Endothelial cell of umbilical vein (primary cell): ENCODE data around the gene TES. TPM values are rescaled to one million over a fixed set of nuclear protein-coding genes. Genes with fewer than 3 reads are reported as not detected.

Experiments used
- BruUV-seq: library from RNA; stranded (reverse); fragments of 400-500 nt; replicated peaks from 2 replicates; lab custom pipeline; 2021; lab: Mats Ljungman, UMichigan
- CTCF ChIA-PET: fragments of 300-600, 350-600 bp; sonication (Branson Sonifier 250); formaldehyde crosslinking; loops from one replicate; lab custom pipeline; 2021; ENCODE audit warnings: antibody characterized with exemption, inconsistent platforms; lab: Charles Lee
- POLR2A ChIA-PET: fragments of 300-600, 350-600 bp; sonication (Branson Sonifier 250); formaldehyde crosslinking; loops from one replicate; lab custom pipeline; 2021; ENCODE audit warnings: antibody characterized with exemption, inconsistent platforms; lab: Charles Lee
- DNase-seq: peaks from one replicate; pipeline ENCODE4 v3.0.0-alpha.2; 2011; ENCODE audit warnings: low read depth, low spot score
- FAIRE-seq: peaks from 2 replicates; lab custom pipeline; 2011; peaks lifted over from hg19 to GRCh38; lab: Jason Lieb, UNC
- H2AFZ ChIP-seq: 2 replicates; pipeline ENCODE4 v1.6.0; 2012; ENCODE audit warnings: low read depth, low read length, control low read depth, inconsistent platforms
- H3K27ac ChIP-seq: 2 replicates; pipeline ENCODE4 v1.5.1; 2011; ENCODE audit warnings: low read depth, mild to moderate bottlenecking, control low read depth, low read length, moderate library complexity; ENCODE audit not compliant: insufficient read depth
- H3K27me3 ChIP-seq, 2 experiments: 2 replicates each; pipeline versions ENCODE4 v1.6.0 to v1.6.1; 2011; ENCODE audit warnings: low read length in 2 of 2, mixed read lengths in 1 of 2; ENCODE audit not compliant: control insufficient read depth in 2 of 2, insufficient read depth in 2 of 2
- H3K36me3 ChIP-seq, 2 experiments: 2 replicates in 1 of 2; 3 replicates in 1 of 2; pipeline ENCODE4 v1.5.1; 2011; ENCODE audit warnings: low read length in 2 of 2, mild to moderate bottlenecking in 1 of 2, moderate library complexity in 1 of 2; ENCODE audit not compliant: control insufficient read depth in 2 of 2, insufficient read depth in 2 of 2; ENCODE audit errors: extremely low read depth in 1 of 2
- H3K4me1 ChIP-seq: 3 replicates; pipeline ENCODE4 v1.5.1; 2011; ENCODE audit warnings: mild to moderate bottlenecking, low read length; ENCODE audit not compliant: control insufficient read depth, insufficient read depth; ENCODE audit errors: extremely low read depth
- H3K4me2 ChIP-seq: 2 replicates; pipeline ENCODE4 v1.6.1; 2011; ENCODE audit warnings: low read length, control low read depth, mixed read lengths; ENCODE audit not compliant: insufficient read depth
- H3K4me3 ChIP-seq, 3 experiments: fragments of 200-600 bp in 1 of 3; sonication (generic), shearing (Covaris generic) in 1 of 3; replicated peaks in 1 of 3; 2 replicates each; pipeline ENCODE4 v1.5.1; 2011 to 2016; ENCODE audit warnings: control low read depth in 3 of 3, low read length in 3 of 3, mild to moderate bottlenecking in 2 of 3, inconsistent platforms in 1 of 3, low read depth in 1 of 3, moderate library complexity in 1 of 3; ENCODE audit not compliant: insufficient read depth in 1 of 3
- H3K79me2 ChIP-seq: 2 replicates; pipeline ENCODE4 v1.6.0; 2012; ENCODE audit warnings: low read length, inconsistent platforms; ENCODE audit not compliant: control insufficient read depth, insufficient read depth
- H3K9ac ChIP-seq: replicated peaks from 2 replicates; pipeline ENCODE3; 2011; ENCODE audit warnings: low read length, control low read depth; ENCODE audit not compliant: insufficient read depth; ENCODE audit errors: extremely low read depth
- H3K9me1 ChIP-seq: replicated peaks from 3 replicates; pipeline ENCODE4 v1.6.0; 2011; ENCODE audit warnings: mild to moderate bottlenecking, low read length; ENCODE audit not compliant: control insufficient read depth, insufficient read depth; ENCODE audit errors: extremely low read depth
- H3K9me3 ChIP-seq: replicated peaks from 2 replicates; pipeline ENCODE4 v1.5.1; 2012; ENCODE audit warnings: low read length, inconsistent platforms; ENCODE audit not compliant: control insufficient read depth, insufficient read depth
- H4K20me1 ChIP-seq: replicated peaks from 2 replicates; pipeline ENCODE3; 2011; ENCODE audit warnings: mild to moderate bottlenecking, low read length; ENCODE audit not compliant: control insufficient read depth, insufficient read depth; ENCODE audit errors: extremely low read depth
- GATA2 ChIP-seq: IDR thresholded peaks from 2 replicates; pipeline ENCODE4 v1.7.0; 2011; ENCODE audit warnings: low read depth, mild to moderate bottlenecking, moderate library complexity, mixed read lengths, low read length; ENCODE audit not compliant: insufficient read length, insufficient read depth
- MYC ChIP-seq: IDR thresholded peaks from one replicate; pipeline ENCODE4 v1.6.1; 2011; ENCODE audit warnings: mild to moderate bottlenecking, low read depth, low read length
- POLR2A ChIP-seq: IDR thresholded peaks from 2 replicates; pipeline ENCODE4 v1.6.1; 2012; ENCODE audit warnings: low read depth, mild to moderate bottlenecking, control low read depth, low read length
- dilution Hi-C: fragments of 300-500 bp; cut with MboI; formaldehyde crosslinking; loops from one replicate; pipeline ENCODE4 v1.15.0; 2019; ENCODE audit warnings: low sequenced_read_pairs; ENCODE audit not compliant: extremely low pct_ligation_motif_present
- intact Hi-C: fragments of 100-400 bp; cut with micrococcal nuclease; formaldehyde crosslinking; loops from one replicate; pipeline ENCODE4 v1.10.0; 2022
- polyA plus RNA-seq, 4 experiments: library from polyadenylated mRNA; depleted of rRNA in 3 of 4; stranded (reverse) in 3 of 4; unstranded in 1 of 4; fragments of >200 nt; gene quantifications; 2 replicates each; pipeline versions ENCODE4 v1.2.1 to v1.2.3, GENCODE V29; 2011 to 2012; ENCODE audit warnings: missing spikeins in 1 of 4
- total RNA-seq: library from RNA; stranded (reverse); gene quantifications from 2 replicates; pipeline ENCODE4 v1.2.3, GENCODE V29; 2021
- TF ChIP-seq, protein P1 (sequence below): IDR thresholded peaks from 2 replicates; pipeline ENCODE4 v1.6.1; 2011; ENCODE audit not compliant: insufficient read depth, insufficient read length
- TF ChIP-seq, protein P2 (sequence below), 2 donors: IDR thresholded peaks; 1 replicate in 1 of 2; 2 replicates in 1 of 2; pipeline ENCODE4 v1.5.1; 2011; ENCODE audit warnings: low read length in 2 of 2, mild to moderate bottlenecking in 2 of 2, moderate library complexity in 2 of 2, control low read depth in 1 of 2, inconsistent platforms in 1 of 2, low read depth in 1 of 2; ENCODE audit not compliant: insufficient read depth in 1 of 2; ENCODE audit errors: extremely low read depth in 1 of 2

The TES gene
- total and polyA plus RNA-seq, 2 donors (not counting 3 experiments of a cell fraction or from before 2014, with no cell fraction given), result 35.3 to 50.5 TPM

DNA sequence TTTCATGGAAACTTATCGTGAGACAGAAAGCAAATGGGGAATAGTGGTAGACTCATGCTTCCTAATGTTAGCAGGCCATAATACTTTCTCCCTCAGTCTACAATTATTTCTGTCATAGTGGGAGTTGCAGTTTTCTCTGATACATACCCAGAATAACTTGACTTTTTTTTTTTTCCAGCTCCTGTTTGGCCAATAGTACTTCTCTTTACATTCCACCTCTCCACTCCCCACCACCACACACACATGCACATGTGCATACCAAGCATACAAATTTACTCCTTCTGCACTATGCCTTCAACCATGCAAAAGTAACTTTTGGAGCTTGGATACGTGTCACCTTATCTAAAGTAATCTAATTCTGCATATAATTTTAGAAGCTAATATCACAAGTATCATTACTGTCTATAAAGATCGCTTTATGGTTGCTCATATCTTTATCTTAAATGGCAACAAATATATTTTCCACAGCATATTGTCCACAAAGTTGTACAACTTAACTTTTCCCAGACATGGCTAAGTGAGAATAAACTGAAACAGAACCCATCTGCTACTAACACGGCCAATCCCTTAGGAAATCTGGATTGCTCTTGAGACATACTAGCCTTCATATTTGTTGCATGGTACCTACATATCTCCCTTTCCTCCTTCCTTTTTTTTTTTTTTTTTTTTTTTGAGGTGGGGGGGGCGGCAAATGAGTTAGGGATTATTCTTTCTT is 49.0 kb downstream of the TES start:
- Histone ChIP-seq H3K4me1 (peaks cover 28% of the 10 kb centered on the region), H3K9me1 (no peaks in the 10 kb centered on the region), H3K36me3 (peaks cover 0 to 15% of the 10 kb centered on the region in 2 experiments), H3K4me3 (no peak overlapping the region), H3K9me3 (no peaks in the 10 kb centered on the region), H3K79me2 (peaks cover 82% of the 10 kb centered on the region), H3K9ac (peak overlapping the region; percentile 37), H2AFZ (no peak overlapping the region), H3K27me3 (no peaks in the 10 kb centered on the region), H4K20me1 (no peaks in the 10 kb centered on the region), H3K27ac (peak overlapping the region; percentile 69), H3K4me2 (peak overlapping the region; percentile 32)
- BruUV-seq, result no TSS peak
- CTCF ChIA-PET, result interaction anchor here (0.7 to 5.8 kb wide), 32 partner anchors 8 to 333 kb away, joined by 3 to 87 read pairs (median 5); no protein-coding TSS in a partner anchor
- DNase-seq, result no peak
- no peak for FAIRE-seq
- dilution Hi-C loops (loop anchor here (25.0 kb wide), 1 partner anchor 253 kb away; no protein-coding TSS in a partner anchor), intact Hi-C loops (loop anchor here (1.0 kb wide), 2 partner anchors 184 to 550 kb away; no protein-coding TSS in a partner anchor)
- TF ChIP-seq GATA2 (no peak), MYC (no peak), POLR2A (no peak)
- TF ChIP-seq, protein P1, sequence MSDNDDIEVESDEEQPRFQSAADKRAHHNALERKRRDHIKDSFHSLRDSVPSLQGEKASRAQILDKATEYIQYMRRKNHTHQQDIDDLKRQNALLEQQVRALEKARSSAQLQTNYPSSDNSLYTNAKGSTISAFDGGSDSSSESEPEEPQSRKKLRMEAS, result no peak
- TF ChIP-seq, protein P2, sequence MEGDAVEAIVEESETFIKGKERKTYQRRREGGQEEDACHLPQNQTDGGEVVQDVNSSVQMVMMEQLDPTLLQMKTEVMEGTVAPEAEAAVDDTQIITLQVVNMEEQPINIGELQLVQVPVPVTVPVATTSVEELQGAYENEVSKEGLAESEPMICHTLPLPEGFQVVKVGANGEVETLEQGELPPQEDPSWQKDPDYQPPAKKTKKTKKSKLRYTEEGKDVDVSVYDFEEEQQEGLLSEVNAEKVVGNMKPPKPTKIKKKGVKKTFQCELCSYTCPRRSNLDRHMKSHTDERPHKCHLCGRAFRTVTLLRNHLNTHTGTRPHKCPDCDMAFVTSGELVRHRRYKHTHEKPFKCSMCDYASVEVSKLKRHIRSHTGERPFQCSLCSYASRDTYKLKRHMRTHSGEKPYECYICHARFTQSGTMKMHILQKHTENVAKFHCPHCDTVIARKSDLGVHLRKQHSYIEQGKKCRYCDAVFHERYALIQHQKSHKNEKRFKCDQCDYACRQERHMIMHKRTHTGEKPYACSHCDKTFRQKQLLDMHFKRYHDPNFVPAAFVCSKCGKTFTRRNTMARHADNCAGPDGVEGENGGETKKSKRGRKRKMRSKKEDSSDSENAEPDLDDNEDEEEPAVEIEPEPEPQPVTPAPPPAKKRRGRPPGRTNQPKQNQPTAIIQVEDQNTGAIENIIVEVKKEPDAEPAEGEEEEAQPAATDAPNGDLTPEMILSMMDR (IDR thresholded peaks at IDR 0.05; ENCODE audit: extremely low read depth in 1 of 2, insufficient read depth in 1 of 2, low read depth in 1 of 2, low read length in 2 of 2), result no peak
- POLR2A ChIA-PET, result interaction anchor here (1.1 to 1.7 kb wide), 2 partner anchors 95 to 267 kb away, joined by 4 to 12 read pairs; no protein-coding TSS in a partner anchor
